H1 (cell line): ENCODE results near the gene BCAS2. TPM values are rescaled to one million over a fixed set of nuclear protein-coding genes. Genes with fewer than 3 reads are reported as not detected.

Experiments used
- CTCF ChIA-PET: fragments of 300-600 bp; sonication (Branson Sonifier 250); formaldehyde crosslinking; loops from one replicate; lab custom pipeline; 2021; ENCODE audit not compliant: partially characterized antibody; lab: Charles Lee
- POLR2A ChIA-PET: fragments of 300-600 bp; sonication (Branson Sonifier 250); formaldehyde crosslinking; loops from one replicate; lab custom pipeline; 2021; ENCODE audit warnings: inconsistent platforms; ENCODE audit not compliant: partially characterized antibody; lab: Charles Lee
- DNase-seq, 2 experiments: peaks; one replicate each; pipeline versions ENCODE4 v3.0.0 to v3.0.0-alpha.2; 2010 to 2022; ENCODE audit warnings: low spot score in 2 of 2, low read depth in 1 of 2, mixed read lengths in 1 of 2
- FAIRE-seq: peaks from 2 replicates; lab custom pipeline; 2011; peaks lifted over from hg19 to GRCh38; lab: Jason Lieb, UNC
- H2AFZ ChIP-seq: 2 replicates; pipeline ENCODE4 v1.8.1; 2012; ENCODE audit warnings: low read length, inconsistent platforms
- H2AK5ac ChIP-seq: 2 replicates; pipeline ENCODE4 v1.6.1; 2013; ENCODE audit warnings: low read depth, low read length
- H2BK120ac ChIP-seq: replicated peaks from 2 replicates; pipeline ENCODE3; 2013; ENCODE audit warnings: low read depth, low read length, inconsistent platforms
- H2BK12ac ChIP-seq: 2 replicates; pipeline ENCODE4 v1.6.1; 2013; ENCODE audit warnings: low read depth, low read length
- H2BK15ac ChIP-seq: 2 replicates; pipeline ENCODE4 v1.6.1; 2013; ENCODE audit warnings: low read length
- H2BK20ac ChIP-seq: 2 replicates; pipeline ENCODE4 v1.6.1; 2013; ENCODE audit warnings: low read length
- H2BK5ac ChIP-seq: 2 replicates; pipeline ENCODE4 v1.6.1; 2013; ENCODE audit warnings: low read depth, low read length
- H3K14ac ChIP-seq: 2 replicates; pipeline ENCODE4 v1.6.1; 2013; ENCODE audit warnings: inconsistent platforms; ENCODE audit not compliant: insufficient read length
- H3K18ac ChIP-seq: 2 replicates; pipeline ENCODE4 v1.6.1; 2013; ENCODE audit warnings: low read length; ENCODE audit errors: extremely low read depth
- H3K23ac ChIP-seq: 2 replicates; pipeline ENCODE4 v1.6.1; 2013; ENCODE audit warnings: inconsistent platforms; ENCODE audit not compliant: insufficient read length
- H3K23me2 ChIP-seq: 2 replicates; pipeline ENCODE4 v1.6.1; 2013; ENCODE audit warnings: low read depth, low read length
- H3K27ac ChIP-seq: 2 replicates; pipeline ENCODE4 v1.6.1; 2011; ENCODE audit warnings: low read depth, low read length, inconsistent platforms
- H3K27me3 ChIP-seq, 4 experiments: replicated peaks in 1 of 4; 1 replicate in 1 of 4; 2 replicates in 3 of 4; pipeline versions ENCODE4 v1.6.1 to v1.8.1; 2011 to 2013; ENCODE audit warnings: low read length in 3 of 4, mild to moderate bottlenecking in 3 of 4, inconsistent platforms in 2 of 4, mixed read lengths in 2 of 4, moderate library complexity in 1 of 4; ENCODE audit not compliant: control insufficient read depth in 3 of 4, insufficient read depth in 3 of 4; ENCODE audit errors: extremely low read depth in 1 of 4
- H3K36me3 ChIP-seq, 4 experiments: 2 replicates each; pipeline versions ENCODE4 v1.6.1 to v1.8.1; 2011 to 2013; ENCODE audit warnings: mild to moderate bottlenecking in 4 of 4, low read length in 3 of 4, moderate library complexity in 2 of 4, control low read depth in 1 of 4, inconsistent platforms in 1 of 4; ENCODE audit not compliant: insufficient read depth in 4 of 4, control insufficient read depth in 2 of 4
- H3K4ac ChIP-seq: replicated peaks from 2 replicates; pipeline ENCODE3; 2013; ENCODE audit warnings: low read length, low read depth, mixed read lengths, inconsistent platforms; ENCODE audit not compliant: insufficient read length
- H3K4me1 ChIP-seq, 4 experiments: replicated peaks in 1 of 4; 1 replicate in 1 of 4; 2 replicates in 3 of 4; pipeline versions ENCODE4 v1.6.1 to v1.8.1; 2011 to 2013; ENCODE audit warnings: low read length in 3 of 4, inconsistent platforms in 2 of 4, mixed read lengths in 1 of 4; ENCODE audit not compliant: insufficient read depth in 4 of 4, control insufficient read depth in 3 of 4
- H3K4me2 ChIP-seq, 2 experiments: 2 replicates each; pipeline versions ENCODE4 v1.6.1 to v1.8.1; 2011 to 2013; ENCODE audit warnings: low read depth in 2 of 2, low read length in 2 of 2, control low read depth in 1 of 2, inconsistent platforms in 1 of 2, mild to moderate bottlenecking in 1 of 2; ENCODE audit not compliant: insufficient read depth in 1 of 2
- H3K4me3 ChIP-seq, 4 experiments: fragments of 200-600, 300-600 bp in 1 of 4; sonication (generic), shearing (Covaris generic), sonication (Bioruptor Twin) in 1 of 4; 2 replicates each; pipeline versions ENCODE4 v1.5.1 to v1.8.1; 2011 to 2016; ENCODE audit warnings: low read length in 4 of 4, low read depth in 3 of 4, control low read depth in 2 of 4, inconsistent platforms in 2 of 4, mild to moderate bottlenecking in 2 of 4, mixed read lengths in 1 of 4, moderate library complexity in 1 of 4; ENCODE audit not compliant: insufficient read depth in 2 of 4; ENCODE audit errors: extremely low read depth in 1 of 4
- H3K56ac ChIP-seq: replicated peaks from 2 replicates; pipeline ENCODE3; 2013; ENCODE audit warnings: low read depth, mild to moderate bottlenecking, mixed read lengths, low read length, inconsistent platforms; ENCODE audit not compliant: insufficient read length
- H3K79me1 ChIP-seq: 2 replicates; pipeline ENCODE4 v1.6.1; 2013; ENCODE audit warnings: low read depth, low read length, control low read depth
- H3K79me2 ChIP-seq, 2 experiments: 2 replicates each; pipeline versions ENCODE4 v1.6.1 to v1.8.1; 2012 to 2013; ENCODE audit warnings: low read length in 2 of 2, mild to moderate bottlenecking in 2 of 2, inconsistent platforms in 1 of 2; ENCODE audit not compliant: insufficient read depth in 2 of 2, control insufficient read depth in 1 of 2
- H3K9ac ChIP-seq, 4 experiments: replicated peaks in 1 of 4; 1 replicate in 1 of 4; 2 replicates in 3 of 4; pipeline versions ENCODE4 v1.6.1 to v1.8.1; 2011 to 2013; ENCODE audit warnings: low read depth in 3 of 4, low read length in 3 of 4, control low read depth in 2 of 4, mild to moderate bottlenecking in 2 of 4, moderate library complexity in 2 of 4, inconsistent platforms in 1 of 4; ENCODE audit errors: extremely low read depth in 1 of 4
- H3K9me3 ChIP-seq, 2 experiments: 2 replicates each; pipeline versions ENCODE4 v1.6.1 to v1.8.1; 2012 to 2013; ENCODE audit warnings: mild to moderate bottlenecking in 2 of 2, moderate library complexity in 2 of 2, control low read depth in 1 of 2, inconsistent platforms in 1 of 2, low read depth in 1 of 2, low read length in 1 of 2, mixed read lengths in 1 of 2; ENCODE audit not compliant: insufficient read depth in 2 of 2
- H4K20me1 ChIP-seq, 2 experiments: replicated peaks in 1 of 2; 2 replicates each; pipeline versions ENCODE3 to v1.8.1; 2011 to 2013; ENCODE audit warnings: inconsistent platforms in 2 of 2, low read length in 2 of 2, mild to moderate bottlenecking in 1 of 2; ENCODE audit not compliant: insufficient read depth in 2 of 2, control insufficient read depth in 1 of 2
- H4K5ac ChIP-seq: 2 replicates; pipeline ENCODE4 v1.6.1; 2013; ENCODE audit warnings: low read length, low read depth, mixed read lengths, inconsistent platforms; ENCODE audit not compliant: insufficient read length
- H4K8ac ChIP-seq: 2 replicates; pipeline ENCODE4 v1.8.0; 2013; ENCODE audit warnings: mild to moderate bottlenecking, moderate library complexity, low read length, inconsistent platforms; ENCODE audit not compliant: insufficient read depth; ENCODE audit errors: extremely low read depth
- H4K91ac ChIP-seq: replicated peaks from 2 replicates; pipeline ENCODE3; 2013; ENCODE audit warnings: low read length, mixed read lengths, inconsistent platforms; ENCODE audit not compliant: insufficient read length
- CHD2 ChIP-seq: IDR thresholded peaks from 2 replicates; pipeline ENCODE4 v1.6.1; 2012; ENCODE audit warnings: low read length, improper control_type of control experiment
- GABPA ChIP-seq: IDR thresholded peaks from 2 replicates; pipeline ENCODE4 v1.6.1; 2011; ENCODE audit warnings: mild to moderate bottlenecking, low read length, moderate library complexity, borderline replicate concordance; ENCODE audit not compliant: insufficient read depth
- SP4 ChIP-seq: IDR thresholded peaks from 2 replicates; pipeline ENCODE4 v1.6.1; 2012; ENCODE audit warnings: low read length, inconsistent platforms
- SUZ12 ChIP-seq: fragments of 200-600 bp; sonication (generic); IDR thresholded peaks from 2 replicates; pipeline ENCODE4 v1.6.1; 2012; ENCODE audit warnings: mild to moderate bottlenecking, inconsistent platforms, low read length, moderate library complexity, mixed read lengths
- TAF1 ChIP-seq: IDR thresholded peaks from 2 replicates; pipeline ENCODE4 v1.6.1; 2011; ENCODE audit warnings: mild to moderate bottlenecking, low read depth, low read length
- TBP ChIP-seq: IDR thresholded peaks from 2 replicates; pipeline ENCODE4 v1.6.1; 2011; ENCODE audit warnings: low read depth, low read length, improper control_type of control experiment
- WGBS, 2 experiments: shearing (Covaris generic) in 1 of 2; methylation state at CpG; one replicate each; pipeline versions ENCODE4 v1.1.6 to v1.1.7; 2013 to 2015; ENCODE audit warnings: low lambda C conversion rate in 2 of 2, mixed read lengths in 2 of 2, inconsistent platforms in 1 of 2, low coverage in 1 of 2, missing lambda C conversion rate in 1 of 2; ENCODE audit not compliant: insufficient replicate concordance in 2 of 2, insufficient coverage in 1 of 2, insufficient read length in 1 of 2; ENCODE audit errors: extremely low coverage in 1 of 2, missing lambda C conversion rate in 1 of 2; 5-methylcytosine and 5-hydroxymethylcytosine counted together
- long read RNA-seq, 2 experiments: library from RNA in 1 of 2; library from capped mRNA in 1 of 2; stranded (forward); transcript quantifications; one replicate each; pipeline ENCODE4 v2.0.0, GENCODE V29; 2021; ENCODE audit warnings: inconsistent platforms in 1 of 2
- polyA minus RNA-seq, 3 experiments: library from RNA; depleted of rRNA, polyadenylated mRNA; stranded (reverse); fragments of >200 nt; gene quantifications; 1 replicate in 2 of 3; 2 replicates in 1 of 3; pipeline ENCODE4 v1.2.3, GENCODE V29; 2011
- polyA plus RNA-seq, 7 experiments: library from polyadenylated mRNA; depleted of rRNA in 3 of 7; stranded (reverse) in 5 of 7; unstranded in 2 of 7; fragments of >200 nt in 5 of 7; fragments of 200-250 nt in 2 of 7; gene quantifications; 1 replicate in 5 of 7; 2 replicates in 1 of 7; 4 replicates in 1 of 7; pipeline versions ENCODE4 v1.2.1 to v1.2.3, GENCODE V29; 2011 to 2013; ENCODE audit warnings: missing spikeins in 2 of 7, mixed read lengths in 2 of 7
- total RNA-seq: library from RNA; stranded (reverse); fragmentation: NEBNext Ultra II Directional; extraction: Animal tissue kit (Norgen Biotek cat#: 25700); gene quantifications from 2 replicates; pipeline ENCODE4 v1.2.1, GENCODE V29; 2021

The BCAS2 gene
- 52.2 and 55.7 TPM in 2 replicates for total RNA-seq
- 11.9 and 18.0 TPM in 2 replicates for polyA plus RNA-seq (2011; rRNA removed)
- polyA plus RNA-seq (2011; cell fraction: cytosol; rRNA removed), result 34.0 TPM
- polyA plus RNA-seq (2011; cell fraction: nucleus; rRNA removed), result 4.3 TPM
- 39.9 to 61.0 TPM (median 41.8 TPM) in 4 replicates for polyA plus RNA-seq (2012, experiment 1 of 2)
- polyA plus RNA-seq (2012, experiment 2 of 2), result 5.0 TPM
- polyA plus RNA-seq (2013, experiment 1 of 2), result 43.0 TPM
- 43.1 TPM for polyA plus RNA-seq (2013, experiment 2 of 2)
- polyA minus RNA-seq (2011; rRNA and poly(A)+ RNA removed), result 9.4 and 16.2 TPM in 2 replicates
- 9.4 TPM for polyA minus RNA-seq (2011; cell fraction: cytosol; rRNA and poly(A)+ RNA removed)
- 10.2 TPM for polyA minus RNA-seq (2011; cell fraction: nucleus; rRNA and poly(A)+ RNA removed)
- long read RNA-seq, experiment 1, transcript BCAS2-201 (7 exons, 1,299 nt), result major isoform, 55 of 89 reads
- long read RNA-seq, experiment 1, partial matches to known transcripts, result 28 of 89 reads
- long read RNA-seq, experiment 1, other reads (novel, unspliced or antisense), result 6 of 89 reads
- long read RNA-seq, experiment 2, transcript BCAS2-201 (7 exons, 1,299 nt), result major isoform, 162 of 175 reads
- long read RNA-seq, experiment 2, partial matches to known transcripts, result 6 of 175 reads
- long read RNA-seq, experiment 2, other reads (novel, unspliced or antisense), result 5 of 175 reads

- peak; percentile 87 for FAIRE-seq
- H3K56ac ChIP-seq, result no peak within 1 kb of the TSS
- ChIA-PET CTCF (interaction anchor here (0.5 to 0.7 kb wide), 5 partner anchors 13 to 1883 kb away, joined by 3 to 4 read pairs (median 3); no protein-coding TSS in a partner anchor), POLR2A (interaction anchor here (0.7 to 1.5 kb wide), 7 partner anchors 14 to 170 kb away, joined by 3 to 5 read pairs (median 3); partner anchors contain the start of genes DENND2C and TRIM33)
- H2AFZ ChIP-seq, result peak within 1 kb of the TSS; percentile 66
- H3K18ac ChIP-seq, result 0 out of 2 replicates have a peak within 1 kb of the TSS, but pooled peaks have one; percentile 79
- peak within 1 kb of the TSS; percentile 88 to 96 (median 89) for H3K9ac ChIP-seq
- H3K4me3 ChIP-seq, result peak within 1 kb of the TSS; percentile 82 to 94 (median 90)
- H2BK12ac ChIP-seq, result peak within 1 kb of the TSS; percentile 68; the same call in 1 of the 2 replicates
- peak within 1 kb of the TSS; percentile 98 for H4K8ac ChIP-seq
- peak; percentile 87 to 88 for DNase-seq
- H4K5ac ChIP-seq, result peak within 1 kb of the TSS; percentile 15
- H4K91ac ChIP-seq, result peak within 1 kb of the TSS; percentile 97
- no peak within 1 kb of the TSS for H2BK15ac ChIP-seq
- H2BK5ac ChIP-seq, result peak within 1 kb of the TSS; percentile 88
- H3K4ac ChIP-seq, result peak within 1 kb of the TSS; percentile 69
- no peak within 1 kb of the TSS for H2BK20ac ChIP-seq
- no peaks in the 10 kb centered on the region for H3K23me2 ChIP-seq
- H3K9me3 ChIP-seq, result no peaks in the 10 kb centered on the region
- H2AK5ac ChIP-seq, result peak within 1 kb of the TSS; percentile 82; the same call in 1 of the 2 replicates
- H3K4me1 ChIP-seq, result peaks cover 0 to 2% (median 0%) of the 10 kb centered on the region in 4 experiments; a peak in 3 of 7 replicates
- WGBS, 2 experiments, result 12% methylated on average over 40 of the region's 40 CpGs; no CpG with 5 or more reads in 1 of the 2 experiments
- peak within 1 kb of the TSS; percentile 90 for H3K27ac ChIP-seq
- H3K4me2 ChIP-seq, result peak within 1 kb of the TSS; percentile 70 to 73
- H2BK120ac ChIP-seq, result no peak within 1 kb of the TSS
- H3K14ac ChIP-seq, result no peak within 1 kb of the TSS
- H3K79me2 ChIP-seq, result peaks cover 0 to 31% of the 10 kb centered on the region in 2 experiments; a peak in 2 of 4 replicates
- peaks cover 3 to 22% (median 9%) of the 10 kb centered on the region in 4 experiments for H3K36me3 ChIP-seq
- H3K79me1 ChIP-seq, result no peaks in the 10 kb centered on the region
- no peak within 1 kb of the TSS for H3K23ac ChIP-seq
- peaks cover 0 to 3% (median 0%) of the 10 kb centered on the region in 4 experiments; a peak in 1 of 7 replicates for H3K27me3 ChIP-seq
- H4K20me1 ChIP-seq, result peaks cover 0 to 1% of the 10 kb centered on the region in 2 experiments
- TF ChIP-seq TBP (peak; percentile 90), TAF1 (peak; percentile 93), SUZ12 (no peak), GABPA (peak; percentile 86; the same call in 1 of the 2 replicates), CHD2 (no peak), SP4 (0 out of 2 replicates have a peak, but pooled peaks have one; percentile 14)
Observed at GRCh38 chr1:114581335-114582287, at the start of gene BCAS2. TSS of gene BCAS2 (minus strand) at chr1:114581615. CDS start at chr1:114581591, 24 bp downstream.
